DMS153 (cell line): Measurements from ENCODE around the gene FRY.
A peak's percentile ranks its signal among the peaks of the same experiment; 100 is the strongest.

ENCODE experiments used
- DNase-seq: peaks from one replicate; lab custom pipeline; 2025; lab: John Stamatoyannopoulos, UW

The FRY gene

DNA sequence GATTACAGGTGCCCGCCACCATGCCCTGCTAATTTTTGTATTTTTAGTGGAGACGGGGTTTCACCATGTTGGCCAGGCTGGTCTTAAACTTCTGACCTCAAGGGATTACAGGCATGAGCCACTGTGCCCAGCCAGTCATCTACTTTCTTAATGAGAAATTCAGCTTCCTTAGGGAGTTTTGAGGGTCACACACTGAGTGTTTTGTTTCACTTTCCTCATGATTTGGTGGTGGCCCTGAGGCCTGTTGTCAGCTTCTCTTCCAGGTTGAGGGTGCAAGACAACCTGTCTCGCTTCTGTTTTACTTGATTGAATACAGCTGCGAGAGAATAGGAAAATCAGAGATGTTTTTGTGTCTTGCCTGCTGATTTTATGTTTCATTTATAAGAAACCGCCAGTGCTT is 9.9 kb downstream of the FRY start:
- no peak for DNase-seq

DNA sequence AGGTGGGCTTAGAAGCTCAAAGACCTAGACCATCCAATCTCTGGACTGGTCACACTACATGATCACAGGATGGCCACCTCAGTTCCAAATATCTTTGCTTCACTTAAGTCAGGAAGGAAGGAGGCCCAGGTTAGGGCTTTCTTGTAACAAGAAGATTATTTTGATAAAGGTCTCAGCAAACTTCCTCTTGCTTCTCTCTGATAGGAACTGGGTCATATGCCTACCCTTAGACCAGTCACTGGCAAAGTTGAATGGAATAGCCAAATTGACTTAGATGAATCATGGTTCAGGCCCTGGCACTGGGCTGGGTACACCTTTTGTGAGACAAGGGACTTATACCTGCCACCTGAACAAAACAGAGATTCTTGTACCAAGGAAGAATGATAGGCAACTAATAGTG is 11.0 kb downstream of the FRY start:
- no peak for DNase-seq

DNA sequence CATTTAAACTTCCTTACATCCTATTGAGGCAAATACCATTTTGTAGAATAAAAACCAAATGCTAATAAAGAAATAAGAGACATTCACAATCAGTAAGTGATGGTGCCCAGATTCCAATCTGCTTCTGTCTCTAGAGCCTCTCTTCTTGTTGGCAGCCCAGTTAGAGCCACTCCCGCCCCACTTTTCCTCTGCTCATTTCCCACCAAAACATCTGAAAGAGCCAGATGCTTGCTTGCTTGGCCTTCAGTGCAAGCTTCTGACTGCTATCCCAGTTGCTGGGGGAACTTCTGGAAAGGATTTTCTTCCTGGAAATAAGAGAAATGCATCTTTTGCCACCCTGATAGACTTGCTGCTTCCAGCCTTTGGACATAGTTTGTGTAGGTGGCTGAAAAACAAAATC is 12.9 kb downstream of the FRY start:
- DNase-seq: no peak

DNA sequence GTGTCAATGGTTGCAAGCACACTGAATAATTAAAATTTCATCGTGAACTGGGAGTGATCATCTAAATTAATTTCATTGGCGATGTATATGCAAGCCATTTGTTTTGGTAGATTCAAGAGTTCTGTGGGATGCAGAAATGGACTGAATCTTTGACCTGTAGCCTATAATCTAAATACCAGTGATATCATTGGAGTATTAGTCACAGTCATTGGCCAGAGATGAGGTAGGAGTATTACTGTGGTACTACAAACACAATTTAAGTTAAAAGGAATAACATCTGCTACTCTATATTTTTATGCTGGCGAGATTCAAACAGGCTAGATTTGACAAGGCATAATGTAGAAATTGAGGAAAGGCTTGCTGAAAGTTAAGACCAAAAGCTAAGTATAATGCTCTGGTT is 14.0 kb downstream of the FRY start:
- no peak for DNase-seq

DNA sequence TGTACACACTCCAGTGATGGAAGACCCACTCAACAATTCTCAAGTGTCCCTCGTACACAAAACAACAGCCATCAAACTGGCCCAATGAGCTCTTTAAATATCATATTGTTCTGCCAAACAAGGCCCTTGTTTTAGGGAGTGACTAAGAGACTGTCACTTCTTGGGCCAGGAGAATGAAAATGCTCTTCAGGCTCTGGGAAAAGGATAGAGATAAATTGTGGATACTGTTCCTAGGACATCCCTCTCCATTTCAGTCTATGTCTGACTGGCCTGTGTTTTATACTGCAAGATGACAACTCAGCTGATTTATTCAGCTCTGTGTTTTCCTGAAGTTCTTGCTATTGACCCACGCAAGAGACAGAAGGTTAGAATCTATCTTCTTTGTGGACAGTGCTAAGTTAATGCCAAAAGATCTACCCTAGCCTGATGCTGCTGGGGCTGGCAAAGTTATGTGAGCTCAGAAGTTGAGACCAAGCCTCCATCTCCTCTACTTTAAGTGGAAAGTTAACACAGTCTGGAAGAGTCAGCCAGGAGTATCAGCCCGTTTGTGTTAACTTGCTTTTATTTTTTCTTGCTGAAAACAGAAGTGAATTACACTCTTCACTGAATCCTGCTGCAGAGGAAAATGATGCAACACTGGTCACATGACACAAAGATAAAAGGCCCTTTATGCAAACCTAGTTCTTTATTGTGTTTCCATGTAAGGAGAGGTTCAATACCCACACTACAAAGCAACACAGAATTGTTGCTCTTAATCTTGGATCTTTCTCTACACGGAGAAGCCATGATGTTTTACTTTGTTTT is 14.6 kb downstream of the FRY start:
- peak; percentile 71 for DNase-seq

DNA sequence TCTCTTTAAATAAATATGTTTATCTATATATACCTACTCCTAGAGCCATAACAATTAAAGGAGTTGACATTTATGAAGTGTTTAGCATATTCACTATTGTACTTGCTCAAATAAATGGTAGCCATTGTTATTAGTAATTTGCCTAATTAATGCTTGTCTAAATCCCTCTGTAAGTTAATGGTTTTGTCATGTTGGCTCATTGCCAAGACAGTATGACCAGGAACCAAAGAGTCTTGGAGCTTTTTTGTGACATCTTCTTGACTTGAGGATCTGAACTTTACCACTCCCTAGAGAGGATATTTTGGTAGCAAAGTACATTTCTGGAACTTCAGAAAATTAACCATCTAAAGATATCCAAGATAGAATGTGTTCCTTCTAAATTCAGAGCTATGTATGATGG is 15.5 kb downstream of the FRY start:
- no peak for DNase-seq

DNA sequence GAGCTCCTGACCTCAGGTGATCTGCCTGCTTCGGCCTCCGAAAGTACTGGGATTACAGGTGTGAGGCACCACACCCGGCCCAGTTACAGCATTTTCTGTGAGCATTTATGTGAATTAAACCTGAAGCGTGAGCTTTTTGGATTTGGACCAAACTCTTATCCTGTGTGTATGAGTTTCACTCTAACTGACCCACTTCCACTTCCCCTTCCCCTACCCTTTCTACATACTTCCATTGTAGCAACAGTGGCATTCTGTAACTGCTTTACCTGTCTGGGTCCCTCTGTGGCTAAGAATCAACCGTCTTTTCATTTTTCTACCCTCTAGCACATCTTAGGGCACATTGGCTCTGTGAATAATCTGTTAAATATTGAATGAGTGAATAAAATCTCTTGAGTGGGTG is 16.2 kb downstream of the FRY start:
- DNase-seq: no peak

DNA sequence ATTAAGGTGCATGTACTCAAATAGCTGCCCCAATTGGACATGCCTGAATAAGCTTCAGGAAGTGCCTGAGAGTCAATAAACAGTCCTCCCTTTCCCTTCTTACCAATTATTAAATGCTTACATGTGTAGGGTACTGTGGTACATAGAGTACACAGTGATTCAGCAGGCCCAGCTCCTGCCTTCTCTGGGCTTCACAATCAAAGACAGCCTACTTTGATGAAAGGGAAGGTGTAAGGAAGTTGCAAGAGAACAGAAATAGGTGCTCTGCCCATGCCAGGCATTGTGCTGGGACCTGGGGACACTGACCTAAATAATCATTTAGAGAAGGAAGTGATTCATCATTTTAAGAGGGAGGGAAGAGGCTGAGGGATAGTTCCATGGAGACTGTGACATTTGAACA is 17.2 kb downstream of the FRY start:
- peak; percentile 80 for DNase-seq

DNA sequence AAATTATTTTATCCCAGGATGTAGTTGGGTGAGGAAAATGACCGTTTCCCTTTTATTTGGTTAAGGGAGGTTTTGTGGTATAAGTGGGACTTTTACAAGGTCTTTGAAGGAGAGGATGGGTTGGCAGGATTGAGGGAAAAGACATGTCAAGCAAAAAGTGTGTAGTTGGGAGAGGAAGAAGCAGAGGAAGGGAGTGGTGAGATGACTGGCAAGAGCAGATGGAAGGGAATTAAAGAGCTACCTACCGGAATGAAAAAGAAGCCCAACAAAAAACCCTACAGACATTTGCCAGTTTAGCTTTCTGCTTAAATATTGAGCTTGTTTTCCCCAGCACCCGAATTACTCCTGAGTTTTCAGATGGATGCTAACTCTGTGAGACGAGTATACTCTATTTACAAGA is 19.6 kb downstream of the FRY start:
- DNase-seq: no peak

DNA sequence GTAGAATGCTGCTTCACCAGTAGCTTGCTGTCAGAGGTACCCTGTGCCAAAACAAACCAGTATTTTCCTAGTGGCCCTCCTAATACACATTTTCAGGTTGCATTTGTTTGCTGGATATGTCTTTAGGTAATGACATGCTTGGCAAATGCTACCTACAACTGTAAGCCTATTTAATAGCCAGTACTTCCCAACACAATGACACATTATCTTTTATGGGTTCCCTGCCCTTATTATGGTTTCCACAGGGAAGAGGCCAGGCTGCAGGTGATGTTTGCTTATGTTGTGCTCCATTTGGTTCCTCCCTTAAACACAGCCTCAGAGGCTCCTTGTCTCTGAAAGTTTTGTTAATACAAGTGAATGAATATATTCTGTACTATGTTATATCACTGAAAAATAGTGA is 24.7 kb downstream of the FRY start:
- DNase-seq: peak; percentile 99

DNA sequence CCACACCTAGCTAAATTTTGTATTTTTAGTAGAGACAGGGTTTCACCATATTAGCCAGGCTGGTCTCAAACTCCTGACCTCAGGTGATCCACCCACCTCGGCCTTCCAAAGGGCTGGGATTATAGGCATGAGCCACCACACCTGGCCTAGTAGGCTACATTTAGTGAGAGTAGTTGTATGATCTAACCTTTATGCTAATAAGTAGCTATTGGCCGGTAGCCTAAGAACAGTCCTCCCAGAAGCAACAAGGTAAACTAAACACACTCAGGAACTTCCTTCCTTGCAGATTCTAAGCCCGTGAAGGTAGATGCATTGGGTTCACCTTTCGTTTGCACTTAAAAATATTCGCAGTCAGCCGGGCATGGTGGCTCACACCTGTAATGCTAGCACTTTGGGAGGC is 25.8 kb downstream of the FRY start:
- peak; percentile 20 for DNase-seq

DNA sequence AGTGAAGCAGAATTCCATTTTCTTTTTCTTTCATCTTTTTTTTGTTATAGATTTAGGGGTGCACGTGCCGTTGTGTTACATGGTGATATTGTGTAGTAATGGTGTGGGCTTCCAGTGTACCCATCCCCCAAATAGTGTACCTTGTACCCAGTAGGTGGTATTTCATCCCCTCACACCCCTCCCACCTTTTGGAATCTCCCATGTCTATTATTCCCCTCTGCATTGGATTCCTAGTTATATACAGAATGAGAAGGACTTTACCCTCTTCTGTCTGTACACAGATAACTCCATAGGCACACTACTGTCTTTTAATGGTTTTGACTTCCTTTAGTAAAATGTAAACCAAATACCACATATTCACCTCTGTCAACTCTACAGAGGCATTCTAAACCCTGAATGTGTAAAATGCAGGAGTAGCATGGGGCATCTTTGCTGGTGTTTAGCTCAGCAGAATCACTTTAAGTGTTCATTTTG is 28.0 kb downstream of the FRY start:
- DNase-seq: no peak

DNA sequence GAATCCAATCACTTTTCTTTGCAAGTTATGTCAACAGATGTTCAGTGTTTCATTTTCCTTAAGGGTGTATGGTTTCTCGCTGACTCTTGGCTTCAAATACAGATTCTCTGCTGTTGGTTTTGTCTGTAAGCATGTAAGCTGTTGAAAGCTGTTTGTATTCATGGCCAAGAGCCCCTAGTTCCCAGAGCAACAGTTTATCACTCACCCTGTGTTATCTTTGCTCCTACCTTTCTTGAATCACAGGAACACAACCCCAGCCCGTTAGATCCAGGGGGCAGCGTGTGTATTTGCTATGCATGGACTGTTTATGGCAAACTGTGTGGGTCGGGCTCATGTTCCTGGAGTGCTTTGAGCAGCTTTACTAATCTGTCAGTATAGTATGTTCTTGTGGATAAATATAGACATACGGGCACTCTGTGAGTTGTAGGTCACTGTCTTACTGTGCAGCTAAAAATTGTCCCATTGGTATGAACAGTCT is 28.9 kb downstream of the FRY start:
- no peak for DNase-seq

DNA sequence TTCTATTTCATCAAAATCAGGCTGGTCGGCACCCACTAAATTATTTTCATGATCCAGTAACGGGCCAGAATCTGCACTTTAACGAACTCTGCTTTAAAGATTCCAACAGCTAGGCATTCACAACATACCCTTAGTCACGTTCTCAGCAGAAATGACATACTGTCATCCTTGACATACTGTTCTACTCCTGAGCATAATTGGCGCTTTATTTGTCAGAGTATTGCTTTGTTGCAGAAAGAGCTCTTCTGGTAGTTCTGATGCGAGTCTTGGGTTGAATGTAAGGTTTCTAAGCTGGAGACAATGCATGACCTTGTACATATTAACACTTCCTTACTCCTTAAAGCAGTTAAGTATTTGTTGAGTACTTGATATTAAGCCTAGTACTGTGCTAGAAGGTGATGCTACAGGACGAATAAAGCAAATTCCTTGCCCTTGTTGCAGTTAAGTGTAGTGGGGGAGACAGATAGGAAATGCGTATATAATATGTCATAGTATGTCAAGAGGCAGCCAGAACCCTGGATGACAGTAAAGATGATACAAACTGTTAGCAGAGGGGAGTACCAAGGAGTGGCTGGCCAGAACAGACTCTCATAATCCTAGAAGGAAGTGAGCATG is 32.2 kb downstream of the FRY start:
- DNase-seq: no peak

DNA sequence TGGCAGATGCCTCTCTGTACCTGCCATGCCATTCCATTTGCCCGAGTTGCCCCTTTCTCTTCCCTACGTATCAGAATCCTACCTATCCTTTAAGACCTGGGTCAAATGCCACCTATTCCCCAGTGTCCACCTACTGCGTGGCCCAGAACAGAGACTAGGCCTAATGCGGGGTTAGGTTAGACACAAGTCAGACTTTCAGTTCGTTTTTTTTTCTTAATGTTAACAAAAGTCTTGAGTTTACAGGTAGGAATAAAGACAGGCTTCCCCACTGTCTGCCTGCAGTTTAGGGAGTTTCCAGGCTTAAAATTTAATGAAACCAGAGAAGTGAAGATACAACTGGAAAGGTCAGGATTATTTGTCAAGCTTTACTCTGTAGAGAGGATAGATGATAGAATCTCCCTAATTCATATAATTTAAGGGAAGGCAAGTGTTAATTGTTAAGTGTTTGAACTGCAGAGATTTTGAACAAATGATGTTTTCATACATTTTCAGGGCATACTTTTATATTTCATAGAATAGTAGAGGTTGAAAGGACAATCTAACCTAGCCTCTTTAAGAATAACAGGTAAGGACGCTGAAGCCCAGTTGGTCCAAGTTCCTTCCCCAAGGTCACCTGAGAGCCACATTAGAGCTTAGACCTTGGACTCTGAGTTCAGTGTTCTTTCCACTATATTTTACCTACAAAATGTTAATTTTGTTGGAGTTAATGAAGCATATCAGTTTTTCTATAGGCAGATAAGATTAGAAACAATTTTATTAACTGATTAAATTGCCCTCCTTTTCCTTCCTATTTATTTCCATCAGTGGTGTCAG is 35.8 kb downstream of the FRY start:
- DNase-seq: no peak

DNA sequence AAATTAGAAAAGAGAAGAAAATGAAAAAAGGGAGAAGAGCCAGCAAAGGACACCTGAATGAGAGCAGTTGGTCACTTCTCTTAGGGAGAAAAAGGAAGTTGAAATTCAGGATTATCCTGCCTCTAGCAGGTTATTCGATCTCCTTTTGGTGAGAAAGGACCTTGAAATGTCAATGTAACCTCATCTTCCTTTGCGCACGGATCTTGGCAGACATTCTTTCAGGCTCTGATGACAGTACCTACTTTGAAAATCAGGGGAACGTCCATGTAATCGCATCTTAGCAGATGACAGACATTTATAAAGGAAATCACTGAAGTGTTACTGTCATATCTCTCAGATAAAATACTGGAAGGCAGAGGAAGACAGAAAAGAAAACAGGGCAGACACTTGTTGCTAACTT is 36.7 kb downstream of the FRY start:
- DNase-seq: no peak

DNA sequence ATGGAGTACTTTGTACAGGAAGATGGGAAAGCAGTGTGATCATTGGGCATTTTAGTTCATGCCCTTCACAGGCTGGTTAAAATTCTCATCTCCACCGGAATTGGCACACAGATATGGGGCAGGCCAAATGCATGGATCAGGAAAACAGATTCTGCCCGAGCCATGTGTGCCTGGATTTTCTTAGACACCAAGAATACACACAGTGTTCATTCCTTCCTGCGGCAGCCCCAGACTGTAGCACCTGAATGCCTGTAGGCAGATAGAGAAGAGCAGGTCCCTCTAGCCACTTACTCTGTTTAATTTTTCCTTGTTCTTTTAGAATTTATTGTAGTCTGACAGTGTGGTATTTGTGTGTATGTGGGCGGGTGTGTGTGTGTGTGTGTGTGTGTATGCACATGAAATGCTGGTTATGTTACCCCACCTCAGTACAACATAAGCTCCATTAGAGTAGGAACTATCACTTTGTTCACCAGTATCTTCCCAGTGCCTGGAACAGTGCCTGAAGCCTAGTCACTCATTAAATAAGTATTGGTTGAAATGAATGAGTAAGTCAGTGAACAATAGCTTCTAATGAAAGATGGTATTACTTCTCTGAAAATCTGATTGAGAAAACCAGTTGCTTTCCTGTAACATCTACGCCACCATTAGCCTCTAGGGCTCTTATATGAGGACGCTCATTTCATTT is 41.7 kb downstream of the FRY start:
- DNase-seq: no peak

DNA sequence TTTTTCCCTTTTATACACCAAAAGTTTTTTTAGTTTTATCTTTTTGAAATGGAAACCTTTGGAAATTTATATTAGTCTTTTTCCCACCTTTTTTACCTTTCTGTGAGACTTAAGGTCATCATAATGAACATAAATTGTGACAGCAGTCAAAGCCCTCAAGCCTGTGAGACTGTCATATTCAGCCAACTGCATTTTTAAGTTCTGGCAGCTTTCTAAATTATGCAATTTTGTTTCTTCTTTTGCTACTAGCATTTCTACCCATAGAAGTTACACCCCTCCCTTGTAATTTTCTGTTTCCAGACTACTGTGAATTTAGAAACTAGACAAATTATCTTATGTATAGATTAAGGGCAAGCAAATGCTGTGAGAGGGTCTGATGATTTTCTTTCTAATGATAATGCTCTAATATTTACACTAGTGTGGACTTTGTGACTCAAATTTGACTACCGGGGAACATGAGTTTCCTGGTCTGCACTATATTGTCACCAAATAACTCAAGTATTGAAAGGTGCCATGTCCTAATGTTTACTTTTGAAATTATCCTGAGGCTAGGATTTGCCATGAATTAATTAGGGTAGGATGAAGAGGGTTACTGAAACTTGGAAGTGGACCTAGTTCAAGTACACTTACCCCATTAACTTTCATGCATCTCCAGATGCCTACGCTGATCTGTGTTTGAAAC is 43.7 kb downstream of the FRY start:
- peak; percentile 35 for DNase-seq

DNA sequence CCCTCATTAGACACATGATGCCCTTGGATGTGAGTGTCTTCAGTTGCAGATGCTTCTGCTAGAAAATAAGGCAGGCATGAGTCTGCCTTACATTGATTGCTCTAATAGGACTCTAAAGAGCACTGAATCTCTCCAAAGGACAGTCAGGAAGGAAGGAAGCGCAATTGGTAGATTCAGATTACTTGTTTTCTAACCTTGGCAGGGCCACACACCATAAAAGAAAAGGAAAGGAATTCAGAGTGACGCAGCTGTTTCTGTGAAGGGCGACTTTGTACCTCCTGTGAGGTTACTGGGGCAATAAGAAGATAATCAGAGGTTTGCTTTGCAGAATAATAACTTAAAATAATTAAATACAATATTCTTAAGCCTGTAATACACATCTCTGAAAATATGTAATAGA is 48.0 kb downstream of the FRY start:
- DNase-seq: no peak

DNA sequence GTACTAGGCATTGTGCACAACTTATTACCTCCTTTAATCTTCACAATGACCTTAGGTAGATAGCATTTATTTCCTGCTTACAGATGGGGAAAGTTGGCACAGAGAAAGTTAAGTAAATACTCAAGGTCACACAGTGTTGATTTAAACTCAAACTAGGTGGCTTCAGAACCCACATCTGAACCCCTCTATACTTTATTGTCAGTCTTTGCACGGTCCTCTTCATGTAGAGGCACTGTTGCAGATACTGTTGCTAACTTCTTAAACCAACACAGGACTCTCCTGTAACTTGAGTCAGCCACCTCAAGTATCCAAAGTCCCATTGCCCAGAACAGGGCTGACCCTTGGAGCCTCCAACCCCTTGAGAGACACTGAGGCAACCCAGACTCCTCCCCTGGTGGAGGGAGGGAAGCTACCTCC is 48.8 kb downstream of the FRY start:
- peak; percentile 20 for DNase-seq

DNA sequence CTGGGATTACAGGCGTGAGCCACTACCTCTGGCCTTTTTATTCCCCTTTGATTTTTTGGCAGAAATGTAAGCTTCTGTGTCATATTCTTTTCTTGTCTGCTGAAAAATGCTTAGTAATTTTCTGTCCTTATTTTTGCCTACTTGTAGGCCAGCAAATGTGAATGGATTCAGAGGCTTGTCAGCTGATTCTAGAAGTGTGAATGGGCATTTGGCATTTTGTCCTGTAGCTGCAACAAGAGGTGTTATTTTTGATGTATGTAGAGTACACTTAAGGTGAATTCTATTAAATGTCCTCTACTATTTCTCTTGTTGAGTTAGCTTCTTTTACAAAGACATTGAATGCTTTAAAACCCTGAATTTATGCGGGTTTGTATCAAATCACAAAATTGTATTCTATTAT is 50.0 kb downstream of the FRY start:
- DNase-seq: no peak

DNA sequence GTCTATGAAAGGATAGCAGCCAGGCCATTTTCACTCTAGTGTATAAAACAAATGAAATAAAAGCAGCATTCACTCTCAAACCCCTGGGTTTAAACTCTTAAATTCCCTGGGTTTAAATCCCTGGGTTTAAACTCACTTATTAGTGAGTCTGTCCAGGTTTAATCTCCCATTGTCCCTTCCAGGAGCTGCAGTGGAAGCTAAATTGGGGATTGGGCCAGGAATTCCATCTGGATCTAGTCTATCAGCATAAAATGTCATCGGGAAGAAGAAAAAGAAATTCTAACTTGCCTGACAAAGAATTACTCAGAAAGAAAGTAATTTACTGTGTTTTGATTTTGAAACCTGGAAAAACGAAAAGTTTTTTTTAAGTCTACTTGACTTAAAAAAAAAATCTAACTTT is 54.8 kb downstream of the FRY start:
- DNase-seq: no peak
